ENCODE measurements around the gene NELFB.

Gene NELFB

DNA sequence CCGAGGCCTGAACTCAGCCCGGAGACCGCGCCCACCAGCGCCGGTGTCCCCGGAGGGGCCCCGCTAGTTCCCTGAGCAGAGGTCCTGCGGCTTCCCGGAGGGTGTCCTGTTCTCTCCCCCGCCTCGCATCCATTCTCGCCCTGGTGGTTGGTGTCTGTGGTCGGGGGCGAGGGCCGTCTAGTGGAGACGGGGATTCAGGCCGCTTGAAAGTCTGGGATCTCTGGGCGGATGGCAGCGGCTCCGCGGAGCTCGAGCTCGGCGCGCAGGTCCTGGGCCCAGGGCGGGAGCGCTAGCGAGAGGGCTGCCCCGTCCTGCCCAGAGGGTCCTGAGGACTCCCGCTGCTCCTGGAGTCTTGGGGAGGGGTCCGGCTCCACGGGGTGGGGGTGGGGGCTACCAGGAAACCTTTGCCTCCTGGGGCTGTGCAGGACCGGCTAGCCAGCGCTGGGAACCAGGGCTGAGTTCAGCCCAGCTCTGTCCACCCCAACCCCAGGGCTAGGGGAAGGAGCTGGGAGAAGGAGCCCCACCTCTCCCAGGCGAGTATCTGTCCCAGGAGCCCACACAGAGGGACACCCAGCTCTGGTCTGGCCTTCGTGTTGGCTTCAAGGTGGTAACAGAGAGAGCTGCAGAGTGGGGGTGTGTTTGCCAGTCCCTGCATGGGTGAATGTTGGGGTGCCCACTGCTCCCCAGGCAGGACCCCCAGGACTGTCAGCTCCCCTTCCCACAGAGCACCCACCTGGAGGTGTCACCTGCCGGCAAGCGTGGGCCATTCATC lies 26.4 kb downstream of the NELFB start:
- no peak for DNase-seq (ENCODE audit: low read depth)

DNA sequence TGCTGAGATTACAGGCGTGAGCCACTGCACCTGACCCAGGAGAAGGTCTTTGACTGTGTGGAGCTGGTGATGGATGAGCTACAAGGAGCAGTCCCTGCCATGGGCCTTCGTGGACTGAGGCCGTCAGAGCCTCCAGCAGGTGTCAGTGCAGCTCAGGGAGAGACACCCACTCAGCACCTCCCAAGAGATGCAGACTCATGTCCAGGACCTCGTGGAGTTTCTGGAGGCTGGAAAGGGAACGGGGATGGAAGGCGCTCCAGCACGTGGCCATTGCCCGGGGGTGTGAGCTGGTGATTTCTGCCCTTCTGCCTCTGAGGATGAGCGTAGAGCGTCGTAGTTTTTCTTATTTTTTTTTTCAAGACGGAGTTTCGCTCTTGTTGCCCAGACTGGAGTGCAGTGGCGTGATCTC lies 31.9 kb downstream of the NELFB start:
- no peak for DNase-seq (ENCODE audit: low read depth)

DNA sequence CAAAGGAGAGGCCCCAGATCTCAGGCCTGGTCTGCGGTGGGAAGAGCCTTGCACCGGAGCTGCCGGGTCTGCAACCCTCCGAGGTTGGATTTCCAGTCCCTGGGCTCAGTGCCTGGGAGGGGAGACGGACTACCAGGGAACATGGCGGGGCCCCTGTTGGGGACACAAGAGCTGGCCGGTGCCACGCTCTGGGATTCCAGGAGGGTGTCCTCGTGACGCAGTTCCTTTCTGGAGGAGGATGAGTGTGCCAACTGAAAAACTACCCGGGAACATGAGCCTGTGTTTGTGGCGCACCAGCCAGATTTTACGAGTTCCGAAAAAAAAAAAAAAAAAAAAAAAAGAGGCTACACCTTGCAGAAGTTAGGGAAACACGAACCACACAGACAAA lies 38.0 kb downstream of the NELFB start:
- DNase-seq (ENCODE audit: low read depth): no peak

DNA sequence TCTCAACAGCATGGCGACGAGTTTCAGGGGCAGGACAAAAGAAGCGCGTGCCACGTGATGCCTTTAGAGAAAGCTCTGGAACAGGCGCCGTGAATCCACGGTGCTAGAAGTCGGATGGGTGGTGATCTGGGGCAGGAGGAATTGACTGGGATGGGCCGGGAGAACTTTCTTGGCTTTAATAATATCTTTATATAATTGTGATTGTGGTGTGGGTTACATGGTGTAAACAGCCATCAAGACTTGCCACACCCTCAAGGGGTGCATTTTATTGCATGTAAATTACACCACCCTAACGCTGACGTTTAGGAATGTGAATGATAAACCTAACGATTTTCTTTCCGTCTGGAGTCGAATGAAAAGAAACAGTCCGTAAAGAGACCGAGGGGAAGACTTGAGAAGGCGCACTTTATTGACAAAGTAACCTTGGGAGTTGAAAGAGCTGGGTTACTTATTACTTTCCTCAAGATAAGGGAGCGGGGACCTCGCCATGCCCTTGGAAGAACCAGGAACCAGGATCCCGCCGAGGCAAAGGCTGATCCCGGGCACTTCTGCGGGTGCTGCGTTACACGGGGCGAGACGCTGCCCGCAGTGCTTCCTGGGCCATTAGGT lies 38.5 kb downstream of the NELFB start:
- no peak for DNase-seq (ENCODE audit: low read depth)

DNA sequence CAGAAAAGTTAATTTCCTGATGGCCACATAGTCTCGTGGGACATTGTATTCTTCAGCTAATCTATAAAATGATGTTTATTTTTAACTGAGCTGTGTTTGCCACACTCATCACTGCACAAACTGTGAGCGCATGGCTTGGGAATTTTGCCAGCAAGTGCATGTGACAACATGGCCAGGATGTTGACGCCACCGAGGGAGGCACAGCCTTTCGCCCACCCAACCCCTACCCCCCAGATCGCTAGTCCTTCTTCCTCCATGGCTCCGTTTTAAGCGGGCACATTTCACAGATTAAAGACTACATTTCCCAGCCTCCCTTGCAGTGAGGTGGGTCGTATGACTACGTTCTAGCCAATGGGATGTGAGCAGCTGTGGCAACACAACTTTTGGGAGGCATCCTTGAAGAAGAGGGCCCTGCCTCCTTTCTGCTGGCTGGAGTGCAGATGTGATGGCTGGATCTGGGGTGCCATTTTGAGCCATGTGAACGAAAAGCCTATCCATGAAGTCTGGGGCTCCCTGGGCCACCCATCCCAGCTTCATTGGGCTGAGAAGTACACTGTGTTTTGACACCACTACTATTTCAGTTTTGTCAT lies 39.1 kb downstream of the NELFB start:
- no peak for DNase-seq (ENCODE audit: low read depth)

DNA sequence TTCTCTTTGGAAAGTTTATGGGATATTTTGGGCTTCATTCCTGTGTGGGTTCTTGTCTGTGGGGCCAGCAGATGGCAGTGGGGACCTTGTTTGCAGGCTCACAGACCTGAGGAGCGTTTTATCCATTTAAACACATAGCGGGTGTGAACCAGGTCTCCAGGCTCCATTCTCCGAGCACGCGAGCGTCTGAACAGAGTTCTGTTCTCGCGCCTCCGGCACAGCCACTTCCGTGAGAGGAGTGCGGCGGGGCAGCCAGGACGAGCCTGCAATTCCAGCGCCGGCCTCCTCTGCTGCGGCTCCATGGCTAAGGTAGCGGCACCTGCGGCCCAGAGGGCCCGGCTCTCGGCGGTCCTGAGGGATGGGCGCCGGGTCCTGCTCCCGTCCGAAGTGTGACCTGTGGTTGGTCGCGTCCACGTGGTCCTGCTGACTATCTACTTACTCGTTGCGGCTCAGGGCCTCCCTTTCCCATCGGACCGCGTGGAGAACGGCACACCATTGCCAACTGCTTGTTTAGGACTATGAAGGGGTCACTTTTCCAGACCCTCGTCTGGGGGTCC lies 39.6 kb downstream of the NELFB start:
- DNase-seq (ENCODE audit: low read depth): no peak

DNA sequence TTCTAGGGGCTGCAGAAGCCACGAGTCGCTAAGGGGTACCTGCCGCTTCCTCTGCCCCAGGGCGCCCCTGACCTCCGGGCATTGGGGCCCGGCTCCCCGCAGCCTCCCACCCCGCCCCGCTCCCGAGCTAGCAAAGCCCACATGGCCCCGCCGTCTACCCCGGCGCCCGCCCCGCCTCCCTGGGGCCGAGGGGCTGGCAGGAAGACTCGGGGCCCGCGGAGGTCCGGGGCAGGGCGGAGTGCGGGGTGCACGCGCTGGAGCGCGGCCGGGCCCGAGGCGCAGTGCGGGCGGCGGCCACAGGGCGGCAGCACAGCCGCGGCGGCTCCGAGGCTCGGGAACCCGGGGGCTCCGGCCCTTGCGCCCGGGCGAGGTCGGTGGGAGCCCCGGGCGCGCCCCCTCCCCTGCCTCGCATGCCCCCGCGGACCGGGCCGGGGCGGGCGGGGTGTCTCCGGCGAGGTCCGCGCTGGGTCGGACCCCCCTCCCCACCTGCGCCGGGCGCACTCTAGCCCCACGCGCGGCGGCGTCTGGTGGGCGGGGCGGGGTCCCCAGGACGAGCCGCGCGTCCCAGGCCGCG lies 40.2 kb downstream of the NELFB start:
- DNase-seq (ENCODE audit: low read depth): peak; percentile 62

DNA sequence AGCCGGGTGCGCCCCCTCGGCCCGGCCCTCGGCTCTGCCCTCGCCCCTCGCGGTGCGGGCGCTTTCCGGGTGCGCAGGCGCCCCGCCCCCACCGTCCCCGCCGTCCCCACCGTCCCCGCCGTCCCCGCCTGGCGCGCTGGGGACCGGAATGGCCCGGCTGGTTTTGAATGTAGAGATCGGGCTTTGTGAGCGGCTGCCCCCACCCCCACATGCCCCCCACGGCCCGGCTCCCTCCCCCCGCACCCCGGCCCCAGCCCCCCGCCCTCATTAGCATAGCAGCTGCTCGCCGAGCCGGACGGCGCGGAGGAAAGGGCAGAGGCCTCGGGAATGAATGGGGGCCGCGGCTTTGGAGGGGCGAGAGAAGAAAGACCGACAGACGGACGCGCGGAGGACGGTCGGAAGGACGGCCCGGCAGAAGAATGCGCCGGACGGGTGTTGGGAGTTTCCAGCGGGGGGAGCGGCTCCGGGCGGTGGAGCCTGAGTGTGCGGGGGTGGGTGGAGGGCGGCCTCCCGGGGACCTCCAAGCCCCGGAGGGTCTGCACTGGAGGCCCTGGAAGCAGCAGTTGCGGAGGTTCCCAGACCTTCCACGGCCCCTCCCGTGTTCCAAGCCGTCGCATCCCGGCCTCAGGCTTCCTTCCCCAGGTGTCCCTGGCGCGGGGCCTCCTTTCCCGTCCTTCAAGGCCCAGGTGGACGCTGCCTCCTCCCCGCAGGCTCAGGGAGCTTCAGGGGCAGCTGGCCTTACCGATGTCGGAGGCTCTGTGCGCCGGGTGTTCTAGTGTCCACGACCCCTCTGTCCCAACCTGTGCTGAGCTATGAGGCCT lies 40.9 kb downstream of the NELFB start:
- DNase-seq (ENCODE audit: low read depth): no peak

DNA sequence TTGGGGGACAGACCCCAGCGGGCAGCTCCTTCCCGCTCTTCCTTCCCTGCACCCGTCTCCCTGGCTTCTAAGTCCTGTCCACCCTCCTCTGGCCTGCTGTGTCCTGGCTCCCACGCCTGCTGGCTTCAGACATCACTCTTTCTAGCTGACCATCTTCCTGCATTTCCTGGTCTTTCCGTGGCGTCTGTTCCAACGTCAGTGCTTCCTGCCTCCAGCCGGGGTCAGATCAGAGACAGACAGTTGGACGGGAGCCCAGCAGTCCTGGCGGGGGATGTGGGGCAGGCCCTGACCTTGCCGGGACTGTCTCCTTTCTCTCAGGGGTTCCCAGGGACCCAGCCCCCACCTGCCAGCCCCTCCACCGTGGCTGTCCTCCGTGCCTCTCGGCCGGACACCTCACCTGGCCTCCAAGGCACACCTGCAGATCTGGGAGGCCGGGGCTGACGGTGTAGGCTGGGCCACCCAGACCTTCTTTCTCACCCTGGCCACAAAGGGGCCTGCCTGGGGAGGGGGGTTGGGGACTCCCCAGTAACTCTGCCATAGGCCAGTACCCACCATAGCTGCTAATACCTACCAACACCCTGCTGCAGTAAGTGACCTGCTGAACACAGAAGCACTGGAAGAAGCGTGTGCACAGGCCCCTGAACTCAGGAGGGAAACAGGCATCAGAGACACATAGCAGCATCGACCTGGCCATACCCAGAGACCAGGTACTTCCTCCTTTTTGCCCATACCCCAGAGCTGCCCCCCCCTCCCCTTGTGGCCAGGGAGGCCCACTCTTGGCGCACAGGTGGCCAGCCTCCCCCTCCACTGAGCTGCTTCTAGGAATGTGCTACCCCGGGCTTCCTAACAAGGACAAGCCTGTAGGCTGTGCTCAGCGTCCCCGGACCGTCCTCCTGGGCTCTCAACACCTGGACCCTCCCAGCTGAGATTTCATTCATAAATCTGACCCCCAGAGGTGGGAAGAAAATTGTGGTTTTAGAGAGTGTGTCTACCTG lies 41.8 kb downstream of the NELFB start:
- no peak for DNase-seq (ENCODE audit: low read depth)

DNA sequence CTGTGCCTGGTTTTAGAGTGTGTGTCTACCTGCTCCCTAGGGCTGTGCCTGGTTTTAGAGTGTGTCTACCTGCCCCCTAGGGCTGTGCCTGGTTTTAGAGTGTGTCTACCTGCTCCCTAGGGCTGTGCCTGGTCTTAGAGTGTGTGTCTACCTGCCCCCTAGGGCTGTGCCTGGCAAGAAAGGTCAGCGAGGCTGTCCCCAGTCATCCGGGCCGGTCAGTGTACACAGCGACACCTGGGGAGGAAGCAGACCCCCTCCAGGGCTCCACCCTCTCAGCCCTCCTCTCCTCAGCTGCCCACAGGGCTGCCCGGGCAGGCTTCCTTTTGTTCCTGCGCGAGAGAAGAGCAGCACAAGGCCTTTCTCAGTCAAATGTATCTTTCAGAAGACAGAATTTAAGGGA lies 42.8 kb downstream of the NELFB start:
- no peak for DNase-seq (ENCODE audit: low read depth)

DNA sequence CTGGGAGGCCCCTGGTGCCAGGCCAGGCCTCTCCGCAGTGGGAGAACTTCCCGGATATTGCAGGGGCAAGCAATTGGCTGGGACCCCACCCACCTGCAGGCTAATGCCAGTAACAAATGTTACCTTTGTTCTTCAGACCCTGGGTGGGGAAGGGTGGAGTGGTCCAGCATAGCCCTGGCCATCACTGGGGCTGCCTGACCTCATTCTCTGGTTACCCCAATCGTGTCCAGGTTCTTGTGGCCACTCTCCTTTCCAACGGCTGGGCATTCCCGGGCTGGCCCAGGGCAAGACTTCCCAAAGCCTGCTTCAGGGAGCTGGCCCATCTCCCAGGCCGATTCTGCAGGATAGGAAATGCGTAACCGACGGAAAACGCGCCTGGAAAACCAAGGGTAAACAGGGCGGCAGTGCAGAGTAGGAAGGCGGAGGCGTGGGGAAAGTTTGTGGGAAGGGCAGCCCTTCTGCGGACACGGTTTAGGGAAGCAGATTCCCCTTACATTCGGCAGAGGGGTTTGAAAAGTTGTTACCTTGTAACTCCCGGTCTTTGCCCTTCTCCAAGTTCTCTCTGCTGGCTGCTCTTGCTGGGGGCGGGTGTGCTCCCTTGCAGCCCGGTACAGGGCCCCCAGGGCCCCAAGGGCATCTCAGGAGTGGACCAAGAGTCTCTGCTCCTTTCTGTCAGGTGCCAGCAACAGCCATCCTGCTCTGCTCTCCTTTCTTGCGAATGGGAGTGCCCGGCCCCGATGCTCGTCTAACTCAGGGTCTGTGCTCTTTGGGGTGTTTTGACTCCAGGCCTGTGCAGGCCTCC lies 43.5 kb downstream of the NELFB start:
- no peak for DNase-seq (ENCODE audit: low read depth)

DNA sequence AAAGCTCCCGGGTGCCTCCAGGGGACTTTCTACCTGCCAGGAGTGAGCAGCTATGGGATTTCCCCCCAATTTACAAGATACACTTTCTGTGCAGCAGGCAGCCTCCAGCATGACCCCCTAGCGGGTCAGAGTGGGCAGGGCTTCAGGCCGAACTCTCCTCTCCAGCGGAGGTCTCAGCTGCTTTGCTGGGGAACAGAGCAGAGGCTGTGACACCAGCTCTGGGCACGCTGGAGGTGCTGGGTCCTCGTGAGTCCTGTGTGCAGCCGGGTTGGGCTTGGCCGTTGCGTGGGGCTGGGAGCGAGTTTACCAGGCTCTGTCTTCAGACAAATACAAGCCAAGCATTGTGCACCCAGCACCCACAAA lies 44.1 kb downstream of the NELFB start:
- DNase-seq (ENCODE audit: low read depth): no peak

DNA sequence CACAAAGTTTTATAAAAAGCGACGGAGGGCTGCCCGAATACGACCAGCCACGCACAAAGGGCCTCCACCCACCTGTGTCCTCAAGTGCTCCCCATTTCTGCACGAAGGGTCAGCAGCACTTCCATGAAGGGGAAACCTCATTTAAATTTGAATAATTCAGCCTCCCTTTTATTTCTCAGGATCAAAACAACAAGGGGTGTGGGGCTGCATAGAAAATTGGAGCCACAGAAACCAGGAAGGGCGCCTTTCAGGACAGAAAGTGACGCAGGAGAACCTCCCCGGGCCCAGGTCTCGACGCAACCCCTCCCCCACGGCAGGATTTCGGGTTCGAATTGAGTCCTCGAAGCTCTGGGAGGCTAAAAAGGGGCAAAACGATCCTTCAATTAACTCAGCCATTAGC lies 44.8 kb downstream of the NELFB start:
- no peak for DNase-seq (ENCODE audit: low read depth)

DNA sequence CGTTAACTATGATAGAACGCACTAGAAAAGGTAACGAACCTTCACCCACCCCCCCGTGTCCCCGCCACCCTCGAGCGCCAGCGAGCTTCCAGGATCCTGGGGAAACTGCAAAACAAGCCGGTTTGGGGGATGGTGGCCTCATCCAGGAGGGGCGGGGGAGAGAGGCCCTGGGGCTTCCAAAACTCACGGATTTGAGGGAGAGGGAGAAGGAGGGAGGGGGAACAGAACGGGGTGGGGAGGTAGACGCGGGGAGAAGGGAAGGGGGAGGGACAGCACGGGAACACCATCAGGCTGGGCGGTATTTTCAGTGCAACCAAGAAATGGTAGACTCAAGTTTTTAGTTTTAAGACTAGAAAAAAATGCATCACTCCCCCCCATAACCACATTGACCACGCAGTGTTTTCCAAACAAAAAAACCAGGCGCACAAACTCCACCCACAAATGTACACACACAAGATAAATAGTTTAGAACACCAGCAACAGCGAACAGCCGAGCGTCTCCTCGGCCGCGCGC lies 45.5 kb downstream of the NELFB start:
- no peak for DNase-seq (ENCODE audit: low read depth)

DNA sequence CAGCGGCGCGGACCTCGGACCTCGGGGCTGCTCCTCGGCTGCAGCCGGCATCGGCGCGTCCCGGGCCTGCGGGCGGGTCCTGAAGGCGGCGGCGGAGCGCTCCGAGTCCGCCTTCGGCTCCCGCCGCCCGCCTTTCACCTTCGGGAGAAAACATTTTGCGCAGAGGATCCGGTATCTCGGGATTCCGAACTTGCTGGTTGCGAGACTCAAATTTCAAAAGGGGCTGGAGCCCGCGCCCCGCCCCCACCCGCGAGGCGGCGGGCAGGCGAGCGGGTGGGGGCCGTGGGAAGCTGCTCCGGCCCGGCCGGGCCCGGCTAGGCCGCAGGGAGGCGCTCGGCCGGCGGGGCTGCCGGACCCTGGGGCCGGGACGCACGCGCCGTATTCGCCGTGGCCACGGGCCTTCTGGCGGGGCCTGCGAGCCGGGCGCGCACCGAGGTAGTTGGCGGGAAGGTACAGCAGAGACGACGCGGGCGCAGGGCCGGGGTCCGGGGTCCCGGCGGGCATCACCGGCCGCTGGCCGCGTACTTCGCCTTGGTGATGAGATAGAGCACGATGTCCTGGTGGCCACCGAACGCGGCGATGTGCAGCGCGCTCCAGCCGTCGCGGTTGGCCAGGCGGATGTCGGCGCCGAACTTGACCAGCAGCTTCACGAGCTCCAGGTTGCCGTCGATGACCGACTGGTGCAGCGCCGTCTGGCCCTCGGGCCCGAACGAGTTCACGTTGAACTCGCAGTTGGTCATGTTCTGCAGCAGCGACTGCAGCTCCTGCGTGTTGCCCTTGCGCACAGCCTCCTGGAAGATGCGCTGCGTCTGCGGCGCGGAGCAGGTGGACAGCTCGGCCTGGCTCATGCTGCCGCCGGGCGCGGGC lies 46.2 kb downstream of the NELFB start:
- no peak for DNase-seq (ENCODE audit: low read depth)

DNA sequence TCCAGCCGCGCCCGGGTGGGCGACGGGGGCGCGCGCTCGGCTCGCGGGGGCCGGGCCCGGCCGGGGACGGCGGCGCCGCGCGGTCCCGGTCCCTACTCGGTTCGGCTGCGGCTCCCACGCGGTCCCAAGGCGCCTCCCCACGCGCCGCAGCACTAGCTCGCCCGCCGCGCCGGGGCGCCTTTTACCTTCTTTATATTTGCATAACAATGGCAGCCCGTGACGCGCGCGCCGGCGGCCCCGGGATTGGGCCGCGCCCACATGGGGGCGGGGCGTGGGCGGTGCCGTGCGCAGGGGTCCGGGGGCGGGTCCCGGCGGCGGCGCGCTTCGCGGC lies 47.0 kb downstream of the NELFB start, which contains the start of gene NRARP:
NRARP (minus strand) TSS at position 154 of the 331 bp plus-strand sequence. CDS start 343 bp downstream, outside the sequence.
- DNase-seq (ENCODE audit: low read depth): peak; percentile 91

DNA sequence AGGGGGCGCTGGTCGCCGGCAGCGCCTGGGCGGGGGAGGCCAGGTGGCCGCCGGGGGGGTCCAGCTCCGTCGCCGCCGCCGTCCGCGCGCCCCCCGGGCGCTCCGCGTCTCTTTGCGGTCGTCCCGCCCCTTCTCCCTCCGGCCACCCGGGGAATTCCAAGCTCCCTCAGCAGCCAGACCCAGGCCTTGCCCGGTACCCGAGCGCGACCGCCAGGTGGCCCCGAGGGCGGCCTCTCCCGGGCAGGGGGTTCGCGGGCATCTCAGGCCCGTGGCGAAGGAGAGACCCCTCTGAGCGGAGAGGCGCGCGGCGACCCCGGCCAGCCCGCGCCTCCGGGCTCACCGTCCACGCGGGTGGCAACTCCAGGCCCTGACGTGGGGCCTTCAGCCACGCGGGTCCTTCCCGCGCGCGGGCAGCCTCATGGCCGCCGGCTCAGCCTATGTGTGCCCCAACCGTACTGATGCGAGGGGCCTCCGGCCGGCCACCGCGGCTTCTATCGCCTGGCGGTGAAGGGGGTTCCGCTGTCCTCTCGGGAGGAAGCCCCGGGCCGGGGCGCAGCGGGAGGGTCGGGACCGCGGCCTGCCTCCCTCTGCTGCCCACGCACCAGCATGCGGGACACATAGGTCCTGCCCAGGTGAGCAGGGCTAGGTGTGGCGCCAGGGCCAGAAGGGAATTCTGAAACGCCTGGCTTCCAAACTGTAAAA lies 47.5 kb downstream of the NELFB start:
- no peak for DNase-seq (ENCODE audit: low read depth)

All from activated T-cell treated with anti-CD3 and anti-CD28 coated beads for 48 hours (primary cell).